Measurements from ENCODE around the gene CPED1. TPM values are rescaled to one million over a fixed set of nuclear protein-coding genes. Genes with fewer than 3 reads are reported as not detected.
A peak's percentile ranks its signal among the peaks of the same experiment; 100 is the strongest.

CPED1 gene
- total and polyA plus RNA-seq, 2 experiments from 2014 or later: 0.17 to 0.47 TPM

DNA sequence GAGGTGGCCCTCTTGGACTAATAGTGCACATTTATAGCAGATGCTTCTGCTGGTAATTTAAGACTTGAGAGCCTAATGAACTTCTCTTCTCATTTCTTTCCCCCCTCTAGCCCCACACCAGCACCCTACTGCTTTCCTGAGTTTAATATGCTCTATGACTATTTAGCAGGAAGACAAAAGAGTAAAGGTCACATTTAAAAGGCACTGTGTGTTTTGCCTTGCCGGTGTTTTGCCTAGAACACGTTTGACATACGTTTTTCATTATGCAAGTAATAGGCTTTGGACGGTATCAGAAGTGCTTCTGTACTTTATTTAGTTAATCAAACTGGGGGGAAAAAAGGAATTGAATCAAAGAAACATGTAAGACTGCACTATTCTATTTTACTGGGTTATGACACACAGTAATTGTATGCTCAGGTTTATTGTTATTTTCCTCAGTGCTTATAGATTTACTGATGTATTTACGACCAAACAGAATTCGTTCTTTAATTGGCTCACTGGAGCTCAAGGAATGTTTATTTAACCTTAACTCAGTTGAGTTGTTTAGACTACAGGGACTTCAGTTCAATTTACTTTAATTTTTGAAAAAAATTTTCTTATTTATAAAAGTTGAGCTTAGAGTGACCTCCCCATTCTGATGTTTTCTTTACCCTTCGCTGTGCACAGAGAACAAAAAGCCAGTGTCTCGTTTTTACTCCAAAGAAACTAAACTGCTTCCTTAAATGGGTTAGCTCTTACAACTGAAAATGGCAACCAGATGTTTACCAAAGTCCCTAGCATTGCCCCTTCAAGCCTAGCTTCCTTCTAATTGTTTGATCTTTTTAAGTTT, 35.4 kb downstream of the CPED1 start:
- Mint-ChIP-seq H3K27me3 (ENCODE audit: insufficient read depth, low read depth, poor library complexity) (peaks cover 2% of the 10 kb centered on the region), H3K27ac (no peak overlapping the region), H3K4me3 (no peak overlapping the region), H3K4me1 (peaks cover 9% of the 10 kb centered on the region; the same call in 2 of the 3 replicates), H3K36me3 (ENCODE audit: low read depth) (no peaks in the 10 kb centered on the region), H3K9me3 (no peaks in the 10 kb centered on the region)
- ATAC-seq (no peak), DNase-seq (ENCODE audit: low spot score) (no peak)
- Histone ChIP-seq H3K4me3 (no peak overlapping the region), H3K27me3 (ENCODE audit: insufficient read depth) (no peaks in the 10 kb centered on the region), H3K27ac (ENCODE audit: low read depth) (no peak overlapping the region), H3K4me1 (ENCODE audit: insufficient read depth) (peaks cover 12% of the 10 kb centered on the region; the same call in 1 of the 2 replicates), H3K9me2 (ENCODE audit: insufficient read depth) (no peaks in the 10 kb centered on the region), H3K36me3 (ENCODE audit: insufficient read depth) (no peaks in the 10 kb centered on the region), H3K4me2 (no peak overlapping the region), H4K20me1 (replicated peaks; ENCODE audit: insufficient read depth) (no peaks in the 10 kb centered on the region), H2AFZ (peak overlapping the region; percentile 1; the same call in 1 of the 2 replicates), H3F3A (replicated peaks; ENCODE audit: low read depth) (no peaks in the 10 kb centered on the region), H3K79me2 (replicated peaks; ENCODE audit: insufficient read depth) (no peaks in the 10 kb centered on the region)
- TF ChIP-seq CREB1 (CRISPR knock-in tag; IDR thresholded peaks at IDR 0.05; ENCODE audit: low read depth) (no peak), EZH2 (IDR thresholded peaks at IDR 0.05; ENCODE audit: low read depth, unreplicated experiment) (no peak), POLR2AphosphoS5 (IDR thresholded peaks at IDR 0.05; ENCODE audit: low read depth) (no peak), CTCF (conservative IDR thresholded peaks at IDR 0.05; ENCODE audit: low read depth in 2 of 2) (no peak)
- TF ChIP-seq, protein P1, sequence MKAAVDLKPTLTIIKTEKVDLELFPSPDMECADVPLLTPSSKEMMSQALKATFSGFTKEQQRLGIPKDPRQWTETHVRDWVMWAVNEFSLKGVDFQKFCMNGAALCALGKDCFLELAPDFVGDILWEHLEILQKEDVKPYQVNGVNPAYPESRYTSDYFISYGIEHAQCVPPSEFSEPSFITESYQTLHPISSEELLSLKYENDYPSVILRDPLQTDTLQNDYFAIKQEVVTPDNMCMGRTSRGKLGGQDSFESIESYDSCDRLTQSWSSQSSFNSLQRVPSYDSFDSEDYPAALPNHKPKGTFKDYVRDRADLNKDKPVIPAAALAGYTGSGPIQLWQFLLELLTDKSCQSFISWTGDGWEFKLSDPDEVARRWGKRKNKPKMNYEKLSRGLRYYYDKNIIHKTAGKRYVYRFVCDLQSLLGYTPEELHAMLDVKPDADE (IDR thresholded peaks at IDR 0.05): no peak
- TF ChIP-seq, protein P2, sequence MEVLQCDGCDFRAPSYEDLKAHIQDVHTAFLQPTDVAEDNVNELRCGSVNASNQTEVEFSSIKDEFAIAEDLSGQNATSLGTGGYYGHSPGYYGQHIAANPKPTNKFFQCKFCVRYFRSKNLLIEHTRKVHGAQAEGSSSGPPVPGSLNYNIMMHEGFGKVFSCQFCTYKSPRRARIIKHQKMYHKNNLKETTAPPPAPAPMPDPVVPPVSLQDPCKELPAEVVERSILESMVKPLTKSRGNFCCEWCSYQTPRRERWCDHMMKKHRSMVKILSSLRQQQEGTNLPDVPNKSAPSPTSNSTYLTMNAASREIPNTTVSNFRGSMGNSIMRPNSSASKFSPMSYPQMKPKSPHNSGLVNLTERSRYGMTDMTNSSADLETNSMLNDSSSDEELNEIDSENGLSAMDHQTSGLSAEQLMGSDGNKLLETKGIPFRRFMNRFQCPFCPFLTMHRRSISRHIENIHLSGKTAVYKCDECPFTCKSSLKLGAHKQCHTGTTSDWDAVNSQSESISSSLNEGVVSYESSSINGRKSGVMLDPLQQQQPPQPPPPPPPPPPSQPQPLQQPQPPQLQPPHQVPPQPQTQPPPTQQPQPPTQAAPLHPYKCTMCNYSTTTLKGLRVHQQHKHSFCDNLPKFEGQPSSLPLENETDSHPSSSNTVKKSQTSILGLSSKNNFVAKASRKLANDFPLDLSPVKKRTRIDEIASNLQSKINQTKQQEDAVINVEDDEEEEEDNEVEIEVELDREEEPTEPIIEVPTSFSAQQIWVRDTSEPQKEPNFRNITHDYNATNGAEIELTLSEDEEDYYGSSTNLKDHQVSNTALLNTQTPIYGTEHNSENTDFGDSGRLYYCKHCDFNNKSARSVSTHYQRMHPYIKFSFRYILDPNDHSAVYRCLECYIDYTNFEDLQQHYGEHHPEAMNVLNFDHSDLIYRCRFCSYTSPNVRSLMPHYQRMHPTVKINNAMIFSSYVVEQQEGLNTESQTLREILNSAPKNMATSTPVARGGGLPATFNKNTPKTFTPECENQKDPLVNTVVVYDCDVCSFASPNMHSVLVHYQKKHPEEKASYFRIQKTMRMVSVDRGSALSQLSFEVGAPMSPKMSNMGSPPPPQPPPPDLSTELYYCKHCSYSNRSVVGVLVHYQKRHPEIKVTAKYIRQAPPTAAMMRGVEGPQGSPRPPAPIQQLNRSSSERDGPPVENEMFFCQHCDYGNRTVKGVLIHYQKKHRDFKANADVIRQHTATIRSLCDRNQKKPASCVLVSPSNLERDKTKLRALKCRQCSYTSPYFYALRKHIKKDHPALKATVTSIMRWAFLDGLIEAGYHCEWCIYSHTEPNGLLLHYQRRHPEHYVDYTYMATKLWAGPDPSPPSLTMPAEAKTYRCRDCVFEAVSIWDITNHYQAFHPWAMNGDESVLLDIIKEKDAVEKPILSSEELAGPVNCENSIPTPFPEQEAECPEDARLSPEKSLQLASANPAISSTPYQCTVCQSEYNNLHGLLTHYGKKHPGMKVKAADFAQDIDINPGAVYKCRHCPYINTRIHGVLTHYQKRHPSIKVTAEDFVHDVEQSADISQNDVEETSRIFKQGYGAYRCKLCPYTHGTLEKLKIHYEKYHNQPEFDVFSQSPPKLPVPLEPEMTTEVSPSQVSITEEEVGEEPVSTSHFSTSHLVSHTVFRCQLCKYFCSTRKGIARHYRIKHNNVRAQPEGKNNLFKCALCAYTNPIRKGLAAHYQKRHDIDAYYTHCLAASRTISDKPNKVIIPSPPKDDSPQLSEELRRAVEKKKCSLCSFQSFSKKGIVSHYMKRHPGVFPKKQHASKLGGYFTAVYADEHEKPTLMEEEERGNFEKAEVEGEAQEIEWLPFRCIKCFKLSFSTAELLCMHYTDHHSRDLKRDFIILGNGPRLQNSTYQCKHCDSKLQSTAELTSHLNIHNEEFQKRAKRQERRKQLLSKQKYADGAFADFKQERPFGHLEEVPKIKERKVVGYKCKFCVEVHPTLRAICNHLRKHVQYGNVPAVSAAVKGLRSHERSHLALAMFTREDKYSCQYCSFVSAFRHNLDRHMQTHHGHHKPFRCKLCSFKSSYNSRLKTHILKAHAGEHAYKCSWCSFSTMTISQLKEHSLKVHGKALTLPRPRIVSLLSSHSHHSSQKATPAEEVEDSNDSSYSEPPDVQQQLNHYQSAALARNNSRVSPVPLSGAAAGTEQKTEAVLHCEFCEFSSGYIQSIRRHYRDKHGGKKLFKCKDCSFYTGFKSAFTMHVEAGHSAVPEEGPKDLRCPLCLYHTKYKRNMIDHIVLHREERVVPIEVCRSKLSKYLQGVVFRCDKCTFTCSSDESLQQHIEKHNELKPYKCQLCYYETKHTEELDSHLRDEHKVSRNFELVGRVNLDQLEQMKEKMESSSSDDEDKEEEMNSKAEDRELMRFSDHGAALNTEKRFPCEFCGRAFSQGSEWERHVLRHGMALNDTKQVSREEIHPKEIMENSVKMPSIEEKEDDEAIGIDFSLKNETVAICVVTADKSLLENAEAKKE (CRISPR knock-in tag; IDR thresholded peaks at IDR 0.05): no peak

All from GM23338 (cell line).